B cell (primary cell): Measurements from ENCODE around the gene NUDC. TPM values are rescaled to one million over a fixed set of nuclear protein-coding genes. Genes with fewer than 3 reads are reported as not detected.

Source experiments
- ATAC-seq: fragments of 200-7000 bp; cut with Tn5 transposase; one replicate; pipeline ENCODE4 v1.10.0; 2021; ENCODE audit warnings: low read depth, mild to moderate bottlenecking, moderate number of reproducible peaks, moderate library complexity
- CTCF ChIA-PET: fragments of 350-600 bp; sonication (Branson Sonifier 250); formaldehyde crosslinking; loops from one replicate; lab custom pipeline; 2021; ENCODE audit warnings: antibody characterized with exemption, inconsistent platforms; lab: Charles Lee
- POLR2A ChIA-PET: fragments of 350-600 bp; sonication (Branson Sonifier 250); formaldehyde crosslinking; loops from one replicate; lab custom pipeline; 2021; ENCODE audit warnings: antibody characterized with exemption; lab: Charles Lee
- DNase-seq: peaks from one replicate; pipeline ENCODE4 v3.0.0; 2013
- H2AFZ ChIP-seq: 2 replicates; pipeline ENCODE4 v1.6.1; 2012; ENCODE audit warnings: mild to moderate bottlenecking, low read depth, low read length; ENCODE audit not compliant: insufficient read depth, poor library complexity, severe bottlenecking
- H3K27ac ChIP-seq, 2 donors: 1 replicate in 1 of 2; 2 replicates in 1 of 2; pipeline ENCODE4 v1.5.1; 2012 to 2013; ENCODE audit warnings: low read length in 2 of 2, mild to moderate bottlenecking in 2 of 2, moderate library complexity in 1 of 2
- H3K27me3 ChIP-seq, 4 experiments: fragments of 200-600 bp in 1 of 4; sonication (generic) in 1 of 4; replicated peaks in 1 of 4; 1 replicate in 2 of 4; 2 replicates in 2 of 4; pipeline versions ENCODE4 v1.6.1 to v1.7.0; 2013 to 2016; ENCODE audit warnings: low read length in 3 of 4, mild to moderate bottlenecking in 2 of 4, mixed read lengths in 1 of 4, moderate library complexity in 1 of 4; ENCODE audit not compliant: insufficient read depth in 4 of 4, control insufficient read depth in 3 of 4; ENCODE audit errors: control extremely low read depth in 1 of 4
- H3K36me3 ChIP-seq, 2 experiments: replicated peaks in 1 of 2; 1 replicate in 1 of 2; 2 replicates in 1 of 2; pipeline versions ENCODE4 v1.6.1 to v1.7.1; 2013; ENCODE audit warnings: low read length in 1 of 2; ENCODE audit not compliant: insufficient read depth in 2 of 2, control insufficient read depth in 1 of 2; ENCODE audit errors: control extremely low read depth in 1 of 2, extremely low read depth in 1 of 2
- H3K4me1 ChIP-seq, 2 donors: fragments of 200-600 bp in 1 of 2; sonication (generic) in 1 of 2; 1 replicate in 1 of 2; 2 replicates in 1 of 2; pipeline versions ENCODE4 v1.5.1 to v1.6.1; 2013 to 2017; ENCODE audit warnings: low read length in 2 of 2; ENCODE audit not compliant: control insufficient read depth in 2 of 2, insufficient read depth in 2 of 2
- H3K4me2 ChIP-seq: replicated peaks from 2 replicates; pipeline ENCODE3; 2012; ENCODE audit warnings: mild to moderate bottlenecking, low read depth, low read length; ENCODE audit not compliant: poor library complexity, severe bottlenecking
- H3K4me3 ChIP-seq, 5 experiments: fragments of 200-600 bp in 1 of 5; sonication (generic) in 1 of 5; 1 replicate in 3 of 5; 2 replicates in 2 of 5; pipeline versions ENCODE4 v1.5.1 to v1.7.0; 2011 to 2016; ENCODE audit warnings: low read length in 4 of 5, mild to moderate bottlenecking in 4 of 5, low read depth in 2 of 5, control low read depth in 1 of 5, moderate library complexity in 1 of 5; ENCODE audit not compliant: insufficient read depth in 1 of 5; ENCODE audit errors: control extremely low read depth in 1 of 5, extremely low read depth in 1 of 5
- H3K79me2 ChIP-seq: fragments of 200-600 bp; sonication (generic); one replicate; pipeline ENCODE4 v1.6.0; 2016; ENCODE audit warnings: low read length; ENCODE audit not compliant: control insufficient read depth, insufficient read depth
- H3K9ac ChIP-seq: fragments of 200-600 bp; sonication (generic); 2 replicates; pipeline ENCODE4 v1.6.1; 2017; ENCODE audit warnings: mild to moderate bottlenecking, low read length, moderate library complexity
- H3K9me3 ChIP-seq, 3 donors: one replicate each; pipeline versions ENCODE4 v1.6.1 to v1.7.1; 2013; ENCODE audit warnings: low read length in 2 of 3; ENCODE audit not compliant: control insufficient read depth in 2 of 3, insufficient read depth in 1 of 3; ENCODE audit errors: control extremely low read depth in 1 of 3
- H4K20me1 ChIP-seq: 2 replicates; pipeline ENCODE4 v1.6.0; 2012; ENCODE audit warnings: mild to moderate bottlenecking, low read length; ENCODE audit not compliant: insufficient read depth, control insufficient read depth, poor library complexity, severe bottlenecking
- H3K27ac Mint-ChIP-seq: one replicate; pipeline ENCODE4 v1.8.0; 2021; ENCODE audit warnings: mixed read lengths
- H3K27me3 Mint-ChIP-seq: one replicate; pipeline ENCODE4 v1.8.0; 2021; ENCODE audit warnings: mixed read lengths
- H3K4me1 Mint-ChIP-seq: one replicate; pipeline ENCODE4 v1.8.0; 2021; ENCODE audit warnings: mixed read lengths
- H3K4me3 Mint-ChIP-seq: one replicate; pipeline ENCODE4 v1.8.0; 2021; ENCODE audit warnings: mixed read lengths
- H3K9me3 Mint-ChIP-seq: one replicate; pipeline ENCODE4 v1.8.0; 2022; ENCODE audit warnings: mixed read lengths; ENCODE audit not compliant: insufficient read depth
- CTCF ChIP-seq: fragments of 200-600 bp; IDR thresholded peaks from one replicate; pipeline ENCODE4 v1.8.0; 2022; ENCODE audit warnings: antibody characterized with exemption, mild to moderate bottlenecking
- EZH2 ChIP-seq: IDR thresholded peaks from 2 replicates; pipeline ENCODE4 v1.6.1; 2012; ENCODE audit warnings: borderline replicate concordance, low read depth, mild to moderate bottlenecking, moderate library complexity, low read length; ENCODE audit not compliant: insufficient read depth, poor library complexity, severe bottlenecking
- WGBS: methylation state at CpG from one replicate; pipeline ENCODE4 v1.1.5; 2013; ENCODE audit warnings: missing lambda C conversion rate; ENCODE audit not compliant: insufficient coverage; 5-methylcytosine and 5-hydroxymethylcytosine counted together
- intact Hi-C: fragments of 100-400 bp; cut with micrococcal nuclease; formaldehyde crosslinking; loops from one replicate; pipeline ENCODE4 v1.10.0; 2022
- polyA plus RNA-seq: library from polyadenylated mRNA; depleted of rRNA; stranded (reverse); fragments of >200 nt; gene quantifications from 2 replicates; pipeline ENCODE4 v1.2.3, GENCODE V29; 2012
- total RNA-seq, 2 donors: library from RNA; stranded (reverse); fragments of 120-200 nt in 1 of 2; gene quantifications; 1 replicate in 1 of 2; 2 replicates in 1 of 2; pipeline versions ENCODE4 v1.2.3 to v1.2.4, GENCODE V29; 2013 to 2022

NUDC gene
- total and polyA plus RNA-seq, 2 donors (not counting 1 experiment from before 2014, with no cell fraction given) = 28.3 to 45.3 TPM

- intact Hi-C loops = no loop called here
- H3K27me3 ChIP-seq = peaks cover 0 to under 1% (median 0%) of the 10 kb centered on the region in 4 experiments
- H3K4me1 ChIP-seq = no peaks in the 10 kb centered on the region
- DNase-seq (no peak), ATAC-seq (no peak)
- Mint-ChIP-seq H3K27me3 (no peaks in the 10 kb centered on the region), H3K4me1 (no peaks in the 10 kb centered on the region), H3K4me3 (no peak overlapping the region), H3K27ac (no peak overlapping the region), H3K9me3 (no peaks in the 10 kb centered on the region)
- no peaks in the 10 kb centered on the region for H3K36me3 ChIP-seq
- TF ChIP-seq EZH2 (no peak), CTCF (no peak)
- no peak overlapping the region for H3K9ac ChIP-seq
- H3K27ac ChIP-seq = no peak overlapping the region
- peaks cover 0 to 2% (median 0%) of the 10 kb centered on the region in 3 donors for H3K9me3 ChIP-seq
- WGBS = 98% methylated on average over 24 of the region's 24 CpGs
- no peak overlapping the region for H2AFZ ChIP-seq
- H3K4me2 ChIP-seq = no peak overlapping the region
- POLR2A ChIA-PET = interaction anchor here (0.5 kb wide), 1 partner anchor 211 kb away, joined by 5 read pairs; no protein-coding TSS in a partner anchor
- no peak overlapping the region for H3K4me3 ChIP-seq
- CTCF ChIA-PET = no interaction called here
- no peaks in the 10 kb centered on the region for H3K79me2 ChIP-seq
- no peaks in the 10 kb centered on the region for H4K20me1 ChIP-seq
These were observed 30.4 kb downstream of the NUDC start for GRCh38 chr1:26951821-26952497.

GRCh38 chr1:26953374-26953773 lies 31.8 kb downstream of the NUDC start:
- H3K4me3 Mint-ChIP-seq = no peak overlapping the region
- Histone ChIP-seq H2AFZ (no peak overlapping the region), H3K4me1 (no peaks in the 10 kb centered on the region), H3K9ac (no peak overlapping the region), H3K36me3 (no peaks in the 10 kb centered on the region), H3K4me3 (no peak overlapping the region), H4K20me1 (no peaks in the 10 kb centered on the region), H3K4me2 (no peak overlapping the region), H3K79me2 (no peaks in the 10 kb centered on the region), H3K27me3 (peaks cover 0 to 5% (median 2%) of the 10 kb centered on the region in 4 experiments), H3K27ac (no peak overlapping the region), H3K9me3 (peaks cover 0 to 2% (median 0%) of the 10 kb centered on the region in 3 donors)
- H3K4me1 Mint-ChIP-seq = no peaks in the 10 kb centered on the region
- H3K9me3 Mint-ChIP-seq = no peaks in the 10 kb centered on the region
- TF ChIP-seq EZH2 = no peak
- TF ChIP-seq CTCF = no peak
- DNase-seq (no peak), ATAC-seq (no peak)
- CTCF ChIA-PET = interaction anchor here (0.7 kb wide), 1 partner anchor 100 kb away, joined by 4 read pairs; no protein-coding TSS in a partner anchor
- intact Hi-C loops = no loop called here
- no peak overlapping the region for H3K27ac Mint-ChIP-seq
- 100% methylated on average over 5 of the region's 5 CpGs for WGBS
- peaks cover 3% of the 10 kb centered on the region for H3K27me3 Mint-ChIP-seq
- POLR2A ChIA-PET = interaction anchor here (0.7 kb wide), 1 partner anchor 37 kb away, joined by 5 read pairs; no protein-coding TSS in a partner anchor
